ENCODE data around the gene PLD1.

GRCh38 chr3:171598990-171599389 is 211.3 kb downstream of the PLD1 start:
- TF ChIP-seq POLR2AphosphoS5 (IDR thresholded peaks at IDR 0.05; ENCODE audit: low read depth, low read length) (no peak), TAF1 (IDR thresholded peaks at IDR 0.05; ENCODE audit: borderline replicate concordance, insufficient read depth, low read length) (no peak), SIN3A (IDR thresholded peaks at IDR 0.05; ENCODE audit: borderline replicate concordance, insufficient read depth, low read length) (no peak), REST (IDR thresholded peaks at IDR 0.05; ENCODE audit: insufficient read depth in 1 of 2, low read depth in 2 of 2, low read length in 2 of 2) (no peak)
